Mesendoderm (in vitro differentiated cells): ENCODE results near the gene PALM.
"Not testable (repeated sequence)": the region's sequence is repeated elsewhere in the genome, so short reads cannot be mapped to it uniquely, and the experiment has no call there.

ENCODE experiments used
- DNase-seq: peaks from one replicate; pipeline ENCODE4 v3.0.0; 2013
- H2AK5ac ChIP-seq: 2 replicates; pipeline ENCODE4 v1.6.1; 2013; ENCODE audit warnings: low read length, inconsistent platforms
- H2BK120ac ChIP-seq: 2 replicates; pipeline ENCODE4 v1.6.1; 2013; ENCODE audit warnings: low read depth, mild to moderate bottlenecking, low read length, moderate library complexity, mixed read lengths
- H2BK15ac ChIP-seq: replicated peaks from 2 replicates; pipeline ENCODE4 v1.6.1; 2013; ENCODE audit warnings: low read depth, mild to moderate bottlenecking, moderate library complexity
- H2BK5ac ChIP-seq: 2 replicates; pipeline ENCODE4 v1.6.1; 2013; ENCODE audit warnings: low read length, inconsistent platforms
- H3K18ac ChIP-seq: 2 replicates; pipeline ENCODE4 v1.6.1; 2013; ENCODE audit warnings: mild to moderate bottlenecking, low read length, mixed read lengths
- H3K23ac ChIP-seq: one replicate; pipeline ENCODE4 v1.6.1; 2013; ENCODE audit warnings: low read length
- H3K27ac ChIP-seq: 2 replicates; pipeline ENCODE4 v1.5.1; 2013; ENCODE audit warnings: low read depth, mild to moderate bottlenecking, inconsistent platforms, low read length, moderate library complexity
- H3K27me3 ChIP-seq: 2 replicates; pipeline ENCODE4 v1.6.1; 2013; ENCODE audit warnings: low read length, control low read depth, mild to moderate bottlenecking, inconsistent platforms; ENCODE audit not compliant: insufficient read depth, poor library complexity
- H3K36me3 ChIP-seq: 2 replicates; pipeline ENCODE4 v1.6.1; 2013; ENCODE audit warnings: low read length, inconsistent platforms; ENCODE audit not compliant: control insufficient read depth, insufficient read depth
- H3K4ac ChIP-seq: one replicate; pipeline ENCODE4 v1.6.1; 2013; ENCODE audit warnings: low read depth, mild to moderate bottlenecking, low read length, moderate library complexity
- H3K4me1 ChIP-seq: 2 replicates; pipeline ENCODE4 v1.6.1; 2013; ENCODE audit warnings: low read depth, low read length, inconsistent platforms; ENCODE audit not compliant: control insufficient read depth
- H3K4me2 ChIP-seq: 2 replicates; pipeline ENCODE4 v1.6.1; 2013; ENCODE audit warnings: low read length
- H3K4me3 ChIP-seq: 2 replicates; pipeline ENCODE4 v1.5.1; 2013; ENCODE audit warnings: mild to moderate bottlenecking, low read length
- H3K56ac ChIP-seq: one replicate; pipeline ENCODE4 v1.6.1; 2013; ENCODE audit warnings: low read length
- H3K79me1 ChIP-seq: 2 replicates; pipeline ENCODE4 v1.6.1; 2013; ENCODE audit warnings: low read length, inconsistent platforms
- H3K79me2 ChIP-seq: 2 replicates; pipeline ENCODE4 v1.6.1; 2013; ENCODE audit warnings: mild to moderate bottlenecking, low read length; ENCODE audit not compliant: control insufficient read depth, insufficient read depth
- H3K9ac ChIP-seq: 2 replicates; pipeline ENCODE4 v1.6.1; 2013; ENCODE audit warnings: low read length, inconsistent platforms
- H4K5ac ChIP-seq: one replicate; pipeline ENCODE4 v1.6.1; 2013; ENCODE audit warnings: low read length
- H4K8ac ChIP-seq: one replicate; pipeline ENCODE4 v1.6.1; 2013; ENCODE audit warnings: low read depth, mild to moderate bottlenecking, control low read depth, low read length, moderate library complexity
- WGBS: extraction: QIAGEN DNeasy Blood & Tissue Kit; methylation state at CpG from one replicate; pipeline ENCODE4 v1.1.7; 2013; ENCODE audit warnings: low lambda C conversion rate, missing lambda C conversion rate; ENCODE audit not compliant: insufficient coverage; ENCODE audit errors: extremely low coverage; 5-methylcytosine and 5-hydroxymethylcytosine counted together

The PALM gene

GRCh38 chr19:736125-736524, 27.4 kb downstream of the PALM start:
- Histone ChIP-seq H3K18ac (no peak overlapping the region), H2AK5ac (no peak overlapping the region), H3K56ac (no peak overlapping the region), H3K27ac (no peak overlapping the region), H3K79me1 (no peaks in the 10 kb centered on the region), H3K36me3 (no peaks in the 10 kb centered on the region), H3K27me3 (no peaks in the 10 kb centered on the region), H4K5ac (no peak overlapping the region), H3K79me2 (no peaks in the 10 kb centered on the region), H3K4ac (no peak overlapping the region), H3K4me3 (no peak overlapping the region), H2BK15ac (no peak overlapping the region), H3K4me1 (no peaks in the 10 kb centered on the region), H3K23ac (no peak overlapping the region), H2BK120ac (no peak overlapping the region), H3K9ac (no peak overlapping the region), H2BK5ac (no peak overlapping the region), H4K8ac (no peak overlapping the region), H3K4me2 (no peak overlapping the region)
- DNase-seq: no peak
- WGBS: no CpG with 5 or more reads among the region's 32 CpGs

- Histone ChIP-seq H3K27me3 (no peaks in the 10 kb centered on the region), H2BK5ac (no peak overlapping the region), H3K79me1 (no peaks in the 10 kb centered on the region), H3K4ac (no peak overlapping the region), H3K9ac (no peak overlapping the region), H2BK120ac (no peak overlapping the region), H3K4me1 (no peaks in the 10 kb centered on the region), H4K8ac (no peak overlapping the region), H3K79me2 (no peaks in the 10 kb centered on the region), H4K5ac (no peak overlapping the region), H3K27ac (no peak overlapping the region), H3K56ac (no peak overlapping the region), H3K18ac (no peak overlapping the region), H2BK15ac (no peak overlapping the region), H3K4me2 (no peak overlapping the region), H3K36me3 (no peaks in the 10 kb centered on the region), H3K23ac (no peak overlapping the region), H2AK5ac (no peak overlapping the region), H3K4me3 (no peak overlapping the region)
- WGBS: no CpG with 5 or more reads among the region's 22 CpGs
- peak; percentile 80 for DNase-seq
These were observed 28.9 kb downstream of the PALM start for GRCh38 chr19:737591-738093.

GRCh38 chr19:738509-739128, 29.9 kb downstream of the PALM start:
- DNase-seq: no peak
- WGBS: no CpG with 5 or more reads among the region's 23 CpGs
- no peaks in the 10 kb centered on the region for H3K79me1 ChIP-seq

GRCh38 chr19:739998-740715, 31.4 kb downstream of the PALM start:
- Histone ChIP-seq H3K56ac (no peak overlapping the region), H2AK5ac (no peak overlapping the region), H3K4ac (no peak overlapping the region), H3K27ac (no peak overlapping the region), H2BK120ac (no peak overlapping the region), H3K18ac (no peak overlapping the region), H2BK5ac (no peak overlapping the region), H3K4me2 (no peak overlapping the region), H4K5ac (no peak overlapping the region), H3K4me1 (no peaks in the 10 kb centered on the region), H3K27me3 (no peaks in the 10 kb centered on the region), H3K23ac (no peak overlapping the region), H3K79me1 (no peaks in the 10 kb centered on the region), H3K9ac (no peak overlapping the region), H3K4me3 (no peak overlapping the region), H3K36me3 (no peaks in the 10 kb centered on the region), H4K8ac (no peak overlapping the region), H2BK15ac (no peak overlapping the region), H3K79me2 (no peaks in the 10 kb centered on the region)
- no CpG with 5 or more reads among the region's 36 CpGs for WGBS
- no peak for DNase-seq

More at GRCh38 chr19:738509-739128, 29.9 kb downstream of the PALM start:
- Histone ChIP-seq H3K27me3 (no peaks in the 10 kb centered on the region), H3K23ac (no peak overlapping the region), H3K27ac (no peak overlapping the region), H3K79me2 (no peaks in the 10 kb centered on the region), H3K4me1 (no peaks in the 10 kb centered on the region), H3K4me3 (no peak overlapping the region), H2BK15ac (no peak overlapping the region), H4K5ac (no peak overlapping the region), H3K36me3 (no peaks in the 10 kb centered on the region), H2BK5ac (no peak overlapping the region), H3K4me2 (no peak overlapping the region), H3K56ac (no peak overlapping the region), H2AK5ac (no peak overlapping the region), H3K9ac (no peak overlapping the region), H2BK120ac (no peak overlapping the region), H4K8ac (no peak overlapping the region), H3K18ac (no peak overlapping the region), H3K4ac (no peak overlapping the region)

GRCh38 chr19:740816-741505, 32.2 kb downstream of the PALM start:
- H3K23ac ChIP-seq, H3K18ac ChIP-seq, H3K4me3 ChIP-seq, H3K4me2 ChIP-seq, H4K8ac ChIP-seq, H3K9ac ChIP-seq, H2BK120ac ChIP-seq, DNase-seq, H3K27ac ChIP-seq, H2BK15ac ChIP-seq, H3K36me3 ChIP-seq, H2BK5ac ChIP-seq, H2AK5ac ChIP-seq, H3K27me3 ChIP-seq, H4K5ac ChIP-seq, H3K79me2 ChIP-seq, H3K79me1 ChIP-seq, H3K56ac ChIP-seq, H3K4ac ChIP-seq, H3K4me1 ChIP-seq: not testable (repeated sequence)
- no CpG with 5 or more reads among the region's 16 CpGs for WGBS
